NCI-H69 (cell line): ENCODE data around the gene CBFA2T2.
A peak's percentile ranks its signal among the peaks of the same experiment; 100 is the strongest.
"Not testable (repeated sequence)": the region's sequence is repeated elsewhere in the genome, so short reads cannot be mapped to it uniquely, and the experiment has no call there.

Experiments
- DNase-seq: peaks from one replicate; lab custom pipeline; 2025; lab: John Stamatoyannopoulos, UW

The CBFA2T2 gene

GRCh38 chr20:33551778-33552177 is 61.9 kb downstream of the CBFA2T2 start:
- peak; percentile 41 for DNase-seq

DNA sequence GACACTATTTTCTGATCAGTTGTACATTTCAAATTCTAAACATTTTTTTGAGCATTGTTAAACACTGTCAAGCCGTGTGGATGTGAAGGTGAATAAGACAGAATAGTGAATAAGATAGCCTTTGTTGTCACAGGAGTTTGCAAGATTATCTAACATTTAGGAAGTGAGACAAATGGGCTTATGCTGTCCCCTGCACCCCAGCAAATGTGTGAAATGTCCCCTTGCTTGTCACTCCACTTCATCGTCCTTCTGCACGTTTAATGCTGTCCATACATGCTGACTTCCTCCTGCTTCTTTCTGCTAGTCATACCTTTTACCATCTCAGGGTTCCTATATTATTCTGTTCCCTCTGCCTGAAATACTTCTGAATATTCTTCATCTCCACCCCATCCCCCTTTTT is 62.6 kb downstream of the CBFA2T2 start:
- no peak for DNase-seq

- DNase-seq: no peak
Measured at GRCh38 chr20:33553516-33553915, 63.6 kb downstream of the CBFA2T2 start.

DNA sequence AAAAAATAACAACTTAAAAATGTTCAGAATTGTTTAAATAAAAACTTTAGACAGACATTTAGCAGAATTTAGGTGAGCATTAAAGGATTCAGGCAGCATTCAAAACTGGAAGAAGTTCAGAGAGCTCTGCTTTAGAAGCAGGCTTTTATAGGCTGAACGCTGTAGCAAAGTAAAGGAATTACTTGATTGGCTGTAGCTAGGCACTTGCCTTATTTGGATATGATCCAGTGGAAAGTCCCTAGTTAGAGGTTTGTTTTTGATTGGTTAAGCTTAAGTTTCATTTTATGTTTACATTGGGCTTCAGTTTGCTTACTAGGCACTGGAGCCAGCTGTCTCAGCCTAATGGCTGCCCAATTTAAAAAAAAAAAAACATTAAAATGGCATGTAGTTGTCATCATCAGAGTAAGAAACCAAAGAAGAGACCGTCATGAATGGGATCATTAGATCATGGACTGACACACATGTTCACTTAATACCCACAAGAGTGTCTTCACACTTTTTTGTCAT is 65.1 kb downstream of the CBFA2T2 start:
- DNase-seq: peak; percentile 98

DNA sequence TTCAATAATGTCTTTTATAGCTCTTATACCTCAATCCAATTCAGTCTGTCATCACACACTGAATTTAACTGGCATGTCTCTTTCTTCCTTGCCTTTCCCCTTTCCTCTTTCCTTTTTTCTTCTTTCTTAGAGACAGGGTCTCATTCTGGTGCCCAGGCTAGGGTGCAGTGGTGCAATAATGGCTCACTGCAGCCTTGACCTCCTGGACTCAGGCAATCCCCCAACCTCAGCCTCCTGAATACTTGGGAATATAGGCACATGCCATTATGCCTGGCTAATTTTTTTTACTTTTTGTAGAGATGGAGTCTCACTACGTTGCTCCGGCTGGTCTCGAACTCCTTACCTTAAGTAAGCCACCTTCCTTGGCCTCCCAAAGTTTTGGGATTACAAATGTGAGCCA is 65.9 kb downstream of the CBFA2T2 start:
- DNase-seq: no peak

- no peak for DNase-seq
Measured at GRCh38 chr20:33556246-33556645, 66.3 kb downstream of the CBFA2T2 start.

DNA sequence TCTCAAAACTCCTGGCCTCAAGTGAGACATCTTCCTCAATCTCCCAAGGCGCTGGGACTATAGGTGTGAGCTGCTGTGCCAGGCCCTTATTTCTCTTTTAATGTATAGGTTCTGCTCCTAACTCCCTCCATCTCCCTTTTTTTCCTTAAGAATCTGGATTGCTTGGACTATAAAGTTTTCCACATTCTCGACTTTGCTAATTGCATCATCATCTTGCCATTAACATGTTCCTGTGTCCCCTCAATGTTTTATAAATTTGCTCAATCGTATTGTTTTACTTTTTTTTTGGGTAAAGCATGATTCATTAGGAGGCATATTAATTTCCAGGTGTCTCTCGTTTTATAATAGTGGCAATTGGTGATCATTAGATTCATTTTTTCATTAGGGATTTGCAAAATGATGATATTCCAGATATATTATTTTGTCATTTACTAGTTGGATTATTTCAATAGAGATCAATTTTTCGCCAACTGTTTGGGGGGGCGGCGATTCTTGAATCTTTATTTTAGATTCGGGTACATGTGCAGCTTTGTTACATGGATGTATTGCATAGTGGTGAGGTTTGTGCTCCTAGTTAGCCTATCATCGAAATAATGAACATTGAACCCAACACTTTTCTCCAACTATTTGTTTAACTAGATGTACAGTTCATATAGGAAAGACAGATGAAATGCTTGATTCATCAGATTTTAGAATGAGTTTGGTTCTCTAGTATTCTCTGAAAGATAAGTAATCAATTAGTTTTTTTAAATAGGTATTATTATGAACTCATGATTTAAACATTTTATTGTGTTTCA is 68.7 kb downstream of the CBFA2T2 start:
- DNase-seq: no peak

- no peak for DNase-seq
Measured at GRCh38 chr20:33559212-33559611, 69.3 kb downstream of the CBFA2T2 start.

GRCh38 chr20:33560026-33560425 is 70.1 kb downstream of the CBFA2T2 start:
- peak; percentile 65 for DNase-seq

DNA sequence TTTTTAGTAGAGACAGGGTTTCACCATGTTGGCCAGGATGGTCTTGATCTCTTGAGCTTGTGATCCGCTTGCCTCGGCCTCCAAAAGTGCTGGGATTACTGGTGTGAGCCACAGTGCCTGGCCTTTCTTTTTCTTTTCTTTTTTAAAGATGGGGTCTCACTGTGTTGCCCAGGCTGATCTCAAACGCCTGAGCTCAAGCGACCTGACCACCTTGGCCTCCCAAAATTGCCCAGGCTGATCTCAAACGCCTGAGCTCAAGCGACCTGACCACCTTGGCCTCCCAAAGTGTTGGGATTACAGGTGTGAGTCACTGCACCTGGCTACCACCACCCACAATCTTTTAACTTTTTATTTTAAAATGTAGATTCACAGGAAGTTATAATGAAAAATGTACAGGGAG is 71.2 kb downstream of the CBFA2T2 start:
- not testable (repeated sequence) for DNase-seq

DNA sequence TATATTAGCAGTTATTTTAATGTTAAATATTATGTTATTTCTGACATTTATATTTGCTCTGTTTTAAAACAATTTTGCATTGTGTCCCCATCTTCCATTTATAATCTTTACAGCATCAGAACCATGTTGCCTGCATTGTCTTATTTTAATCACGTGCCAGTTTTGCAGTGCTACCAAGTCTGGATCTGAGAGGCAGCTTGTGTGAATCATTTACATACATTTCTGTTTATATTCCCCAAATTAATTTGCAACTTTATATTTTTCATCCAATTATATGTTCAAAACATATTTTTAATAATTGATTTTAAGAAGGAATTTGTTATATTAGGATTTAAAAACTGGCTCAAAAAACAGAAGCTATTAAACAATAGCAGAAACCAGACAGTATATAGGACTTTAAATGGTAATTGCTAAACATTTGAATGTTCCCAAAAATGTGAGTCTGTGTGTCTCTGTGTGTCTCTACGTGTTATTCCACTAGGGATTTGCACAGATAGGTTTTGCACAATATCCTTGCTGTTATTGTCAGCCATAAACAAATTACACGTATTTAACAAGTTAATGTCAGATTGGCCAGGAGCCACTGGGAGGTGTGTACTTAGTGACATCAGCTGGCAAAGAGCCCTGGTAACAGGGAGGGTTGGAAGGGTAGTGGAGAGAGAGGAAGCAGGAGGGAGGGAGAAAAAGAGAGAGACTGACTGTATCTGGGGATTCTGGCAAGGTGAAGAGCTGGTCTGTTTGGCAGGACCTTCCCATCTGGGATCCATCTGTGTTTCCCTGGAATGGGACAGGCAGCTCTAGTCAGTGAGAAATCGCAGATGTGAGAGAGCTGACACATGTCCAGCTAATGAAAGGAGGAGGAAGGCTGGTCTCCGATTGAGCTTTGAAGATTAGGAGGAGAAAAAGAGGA is 72.1 kb downstream of the CBFA2T2 start:
- peak; percentile 100 for DNase-seq

GRCh38 chr20:33563788-33564187 is 73.9 kb downstream of the CBFA2T2 start:
- DNase-seq: peak; percentile 59

GRCh38 chr20:33566781-33567603 is 77.1 kb downstream of the CBFA2T2 start:
- DNase-seq: peak; percentile 76

DNA sequence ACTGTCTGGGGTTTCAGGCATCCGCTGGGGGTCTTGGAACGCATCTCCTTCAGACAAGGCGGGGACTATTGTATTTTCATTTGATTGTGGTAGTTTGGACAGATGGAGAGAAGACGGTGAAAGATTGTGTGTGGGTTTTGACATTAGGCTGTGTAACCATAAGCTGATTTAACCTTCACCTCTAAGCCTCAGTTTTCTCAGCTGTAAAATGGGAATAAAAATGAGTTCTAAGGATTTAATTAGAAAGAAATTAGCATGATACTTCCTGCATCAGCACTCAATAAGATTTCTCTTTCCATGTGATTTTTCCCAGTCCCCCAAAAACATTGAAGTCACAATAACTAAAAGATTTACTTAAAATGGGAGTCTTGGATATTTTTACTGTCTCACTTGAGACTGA is 78.1 kb downstream of the CBFA2T2 start:
- peak; percentile 72 for DNase-seq

- DNase-seq: peak; percentile 99
Measured at GRCh38 chr20:33568378-33568777, 78.5 kb downstream of the CBFA2T2 start.

DNA sequence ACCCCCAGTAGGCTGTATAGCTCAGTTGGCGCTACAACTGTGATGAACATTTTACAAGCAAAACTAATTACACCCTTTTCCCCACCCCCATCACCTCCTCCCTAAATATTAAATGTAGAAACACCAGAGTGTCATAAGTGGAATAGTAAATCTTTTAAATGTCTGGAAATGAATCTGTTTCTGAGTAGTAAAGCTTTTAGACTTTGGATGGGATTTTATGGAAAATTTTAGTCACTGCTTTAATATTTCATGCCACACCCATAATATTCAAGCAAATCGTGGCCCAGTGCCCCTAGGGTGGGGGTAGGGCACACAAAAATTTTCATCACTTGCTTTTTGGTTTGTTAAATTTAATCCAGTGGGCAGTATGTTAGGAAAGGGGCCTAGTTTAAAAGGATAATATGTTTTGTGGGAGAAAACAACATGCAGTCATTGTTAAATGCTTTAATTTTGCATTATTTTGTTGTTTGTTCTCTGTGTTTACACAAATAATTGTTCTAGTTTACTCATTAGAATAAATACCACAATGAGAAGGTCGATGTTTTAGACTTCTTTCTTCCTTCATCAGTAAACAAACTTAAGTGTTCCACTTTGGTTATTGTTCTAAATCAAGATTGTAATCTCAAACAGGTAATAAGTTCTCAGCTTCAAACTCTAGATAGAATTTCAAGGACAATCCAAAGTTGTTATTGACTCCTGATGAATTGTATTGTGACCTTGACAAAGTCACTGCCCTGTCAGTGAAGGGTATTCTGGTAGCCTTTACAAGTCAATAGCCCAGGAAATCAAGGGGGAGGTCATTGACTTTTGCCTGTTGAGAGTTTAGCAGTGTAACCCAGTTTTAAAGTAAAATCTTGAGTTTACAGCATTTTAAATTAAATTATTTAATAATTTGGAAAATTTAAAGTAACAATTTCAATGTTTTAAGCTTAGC is 79.2 kb downstream of the CBFA2T2 start:
- peak; percentile 53 for DNase-seq

DNA sequence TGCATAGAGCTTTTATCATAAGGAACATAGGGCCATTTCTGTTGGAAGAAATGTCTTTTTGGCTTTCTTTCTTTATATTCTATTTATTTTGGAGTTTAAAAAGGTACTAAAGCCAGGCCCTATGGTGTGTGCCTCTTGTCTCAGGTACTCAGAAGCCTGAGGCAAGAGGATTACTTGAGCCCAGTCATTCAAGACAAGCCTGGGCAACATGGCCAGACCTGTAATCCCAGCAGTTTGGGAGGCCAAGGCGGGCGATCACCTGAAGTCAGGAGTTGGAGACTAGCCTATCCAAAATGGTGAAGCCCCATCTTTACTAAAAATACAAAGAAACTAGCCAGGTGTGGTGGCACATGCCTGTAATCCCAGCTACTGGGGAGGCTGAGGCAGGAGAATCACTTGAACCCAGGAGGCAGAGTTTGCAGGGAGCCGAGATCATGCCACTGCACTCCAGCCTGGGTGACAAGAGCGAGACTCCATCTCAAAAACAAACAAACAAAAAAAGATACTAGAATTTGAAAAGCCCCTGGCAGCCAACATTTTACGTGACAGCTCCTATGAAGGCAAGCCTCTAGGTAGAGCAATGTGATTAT is 80.0 kb downstream of the CBFA2T2 start:
- peak; percentile 76 for DNase-seq

GRCh38 chr20:33570743-33571142 is 80.8 kb downstream of the CBFA2T2 start:
- peak; percentile 69 for DNase-seq

- DNase-seq: not testable (repeated sequence)
Measured at GRCh38 chr20:33573268-33573667, 83.4 kb downstream of the CBFA2T2 start.

GRCh38 chr20:33575282-33575681 is 85.4 kb downstream of the CBFA2T2 start:
- no peak for DNase-seq
